Caco-2 (cell line): ENCODE data around the gene ARIH1. TPM values are rescaled to one million over a fixed set of nuclear protein-coding genes. Genes with fewer than 3 reads are reported as not detected.
A peak's percentile ranks its signal among the peaks of the same experiment; 100 is the strongest.

ENCODE experiments used
- BruUV-seq: library from RNA; stranded (reverse); fragments of 400-500 nt; replicated peaks from 2 replicates; lab custom pipeline; 2021; lab: Mats Ljungman, UMichigan
- CTCF ChIA-PET: fragments of 300-600 bp; sonication (Branson Sonifier 250); formaldehyde crosslinking; loops from one replicate; lab custom pipeline; 2022; ENCODE audit warnings: antibody characterized with exemption; lab: Charles Lee
- POLR2A ChIA-PET: fragments of 300-600 bp; sonication (Branson Sonifier 250); formaldehyde crosslinking; loops from one replicate; lab custom pipeline; 2022; ENCODE audit warnings: antibody characterized with exemption; lab: Charles Lee
- DNase-seq, 2 experiments: peaks; one replicate each; pipeline versions ENCODE4 v3.0.0 to v3.0.0-alpha.2; 2020 to 2022
- H3K27me3 ChIP-seq: replicated peaks from 2 replicates; pipeline ENCODE4 v1.6.0; 2011; ENCODE audit warnings: low read length; ENCODE audit not compliant: control insufficient read depth, insufficient read depth
- H3K36me3 ChIP-seq: 2 replicates; pipeline ENCODE4 v1.5.1; 2011; ENCODE audit warnings: low read length; ENCODE audit not compliant: control insufficient read depth, insufficient read depth
- H3K4me1 ChIP-seq: fragments of 250-450 bp; sonication (Bioruptor Pico); 2 replicates; pipeline ENCODE4 v1.5.1; 2020; ENCODE audit warnings: mild to moderate bottlenecking
- H3K4me3 ChIP-seq: 2 replicates; pipeline ENCODE4 v1.5.1; 2011; ENCODE audit warnings: low read depth, mild to moderate bottlenecking, control low read depth, low read length
- H3K9me3 ChIP-seq: fragments of 250-450 bp; sonication (Bioruptor Pico); 2 replicates; pipeline ENCODE4 v1.5.1; 2020; ENCODE audit warnings: mild to moderate bottlenecking, moderate library complexity
- H3K27ac Mint-ChIP-seq: one replicate; pipeline ENCODE4 v1.8.0; 2022; ENCODE audit warnings: mixed read lengths; ENCODE audit not compliant: unreplicated experiment
- H3K27me3 Mint-ChIP-seq: one replicate; pipeline ENCODE4 v1.8.0; 2022; ENCODE audit warnings: mixed read lengths; ENCODE audit not compliant: insufficient read depth, unreplicated experiment
- H3K36me3 Mint-ChIP-seq: one replicate; pipeline ENCODE4 v1.8.0; 2022; ENCODE audit warnings: mild to moderate bottlenecking, mixed read lengths; ENCODE audit not compliant: insufficient read depth, unreplicated experiment
- H3K4me1 Mint-ChIP-seq: one replicate; pipeline ENCODE4 v1.8.0; 2022; ENCODE audit warnings: low read depth, mixed read lengths; ENCODE audit not compliant: unreplicated experiment
- H3K4me3 Mint-ChIP-seq: one replicate; pipeline ENCODE4 v1.8.0; 2022; ENCODE audit warnings: mild to moderate bottlenecking, moderate library complexity, mixed read lengths; ENCODE audit not compliant: unreplicated experiment
- H3K9me3 Mint-ChIP-seq: one replicate; pipeline ENCODE4 v1.8.0; 2022; ENCODE audit warnings: mixed read lengths; ENCODE audit not compliant: unreplicated experiment
- intact Hi-C: fragments of 100-400 bp; cut with micrococcal nuclease; formaldehyde crosslinking; loops from one replicate; pipeline ENCODE4 v1.10.0; 2022; ENCODE audit not compliant: unreplicated experiment
- total RNA-seq: library from RNA; stranded (reverse); gene quantifications from 2 replicates; pipeline ENCODE4 v1.2.3, GENCODE V29; 2022
- TF ChIP-seq, protein P1 (sequence below), 2 experiments: fragments of 200-600 bp in 1 of 2; IDR thresholded peaks; 1 replicate in 1 of 2; 2 replicates in 1 of 2; pipeline versions ENCODE4 v1.5.1 to v1.8.0; 2011 to 2022; ENCODE audit warnings: antibody characterized with exemption in 1 of 2, control low read depth in 1 of 2, inconsistent platforms in 1 of 2, low read depth in 1 of 2, low read length in 1 of 2, mild to moderate bottlenecking in 1 of 2, moderate library complexity in 1 of 2; ENCODE audit not compliant: insufficient read depth in 1 of 2, severe bottlenecking in 1 of 2, unreplicated experiment in 1 of 2

The ARIH1 gene
- total RNA-seq, 1 experiment from 2014 or later, result 126 TPM

DNA sequence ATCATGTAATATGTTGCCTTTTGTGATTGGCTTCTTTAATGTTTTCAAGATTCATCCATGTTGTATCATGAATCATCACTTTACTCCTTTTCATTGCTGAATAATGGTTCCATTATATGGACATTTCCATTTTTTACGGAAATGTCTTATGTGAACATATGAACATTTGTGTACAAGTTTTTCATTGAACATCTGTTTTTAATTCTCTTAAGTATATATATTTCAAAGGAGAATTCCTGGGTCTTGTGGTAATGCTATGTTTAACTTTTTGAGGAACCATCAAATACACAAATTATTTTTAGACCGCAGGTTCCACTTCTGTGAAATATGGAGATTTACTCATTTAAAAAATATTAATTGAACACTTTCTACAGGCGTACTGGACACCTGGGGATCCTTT is 85.7 kb downstream of the ARIH1 start:
- no peak overlapping the region for H3K4me3 Mint-ChIP-seq
- no peak overlapping the region for H3K27ac Mint-ChIP-seq
- CTCF ChIA-PET, result no interaction called here
- POLR2A ChIA-PET, result no interaction called here
- no peak for DNase-seq
- no peaks in the 10 kb centered on the region for H3K9me3 ChIP-seq
- TF ChIP-seq, protein P1, sequence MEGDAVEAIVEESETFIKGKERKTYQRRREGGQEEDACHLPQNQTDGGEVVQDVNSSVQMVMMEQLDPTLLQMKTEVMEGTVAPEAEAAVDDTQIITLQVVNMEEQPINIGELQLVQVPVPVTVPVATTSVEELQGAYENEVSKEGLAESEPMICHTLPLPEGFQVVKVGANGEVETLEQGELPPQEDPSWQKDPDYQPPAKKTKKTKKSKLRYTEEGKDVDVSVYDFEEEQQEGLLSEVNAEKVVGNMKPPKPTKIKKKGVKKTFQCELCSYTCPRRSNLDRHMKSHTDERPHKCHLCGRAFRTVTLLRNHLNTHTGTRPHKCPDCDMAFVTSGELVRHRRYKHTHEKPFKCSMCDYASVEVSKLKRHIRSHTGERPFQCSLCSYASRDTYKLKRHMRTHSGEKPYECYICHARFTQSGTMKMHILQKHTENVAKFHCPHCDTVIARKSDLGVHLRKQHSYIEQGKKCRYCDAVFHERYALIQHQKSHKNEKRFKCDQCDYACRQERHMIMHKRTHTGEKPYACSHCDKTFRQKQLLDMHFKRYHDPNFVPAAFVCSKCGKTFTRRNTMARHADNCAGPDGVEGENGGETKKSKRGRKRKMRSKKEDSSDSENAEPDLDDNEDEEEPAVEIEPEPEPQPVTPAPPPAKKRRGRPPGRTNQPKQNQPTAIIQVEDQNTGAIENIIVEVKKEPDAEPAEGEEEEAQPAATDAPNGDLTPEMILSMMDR (IDR thresholded peaks at IDR 0.05; ENCODE audit: insufficient read depth in 1 of 2, low read depth in 1 of 2, low read length in 1 of 2, severe bottlenecking in 1 of 2, unreplicated experiment in 1 of 2), result no peak
- H3K4me3 ChIP-seq, result no peak overlapping the region
- intact Hi-C loops, result no loop called here
- H3K4me1 ChIP-seq, result no peaks in the 10 kb centered on the region
- H3K36me3 ChIP-seq, result no peaks in the 10 kb centered on the region; the same call in 1 of the 2 replicates
- no peaks in the 10 kb centered on the region for H3K27me3 Mint-ChIP-seq
- no TSS peak for BruUV-seq
- no peaks in the 10 kb centered on the region for H3K9me3 Mint-ChIP-seq
- H3K27me3 ChIP-seq, result no peaks in the 10 kb centered on the region
- peaks cover 35% of the 10 kb centered on the region for H3K36me3 Mint-ChIP-seq
- peaks cover 5% of the 10 kb centered on the region for H3K4me1 Mint-ChIP-seq

DNA sequence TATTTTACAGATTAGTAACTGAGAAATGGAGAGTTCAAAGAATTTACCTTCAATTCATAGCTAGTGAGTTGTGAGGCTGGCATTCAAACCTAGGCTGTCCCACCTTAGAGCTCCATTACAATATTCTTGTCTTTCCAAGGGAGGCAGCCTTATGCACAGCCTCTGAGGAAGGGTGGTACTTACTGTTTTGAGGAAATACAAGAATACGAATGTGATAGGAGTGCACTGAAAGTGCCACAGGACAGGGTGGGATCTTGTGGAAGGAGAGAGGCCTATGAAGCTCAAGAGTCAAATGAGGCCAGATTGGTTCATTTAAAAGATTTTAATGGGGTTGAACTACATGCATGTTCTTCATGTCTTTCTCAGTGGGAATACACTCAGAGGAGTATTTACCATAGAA is 86.3 kb downstream of the ARIH1 start:
- no peaks in the 10 kb centered on the region for H3K9me3 Mint-ChIP-seq
- H3K36me3 Mint-ChIP-seq, result peaks cover 30% of the 10 kb centered on the region
- DNase-seq, result no peak
- intact Hi-C loops, result no loop called here
- Histone ChIP-seq H3K27me3 (no peaks in the 10 kb centered on the region), H3K4me1 (no peaks in the 10 kb centered on the region), H3K36me3 (no peaks in the 10 kb centered on the region; the same call in 1 of the 2 replicates), H3K9me3 (no peaks in the 10 kb centered on the region), H3K4me3 (no peak overlapping the region)
- no peak overlapping the region for H3K27ac Mint-ChIP-seq
- no peaks in the 10 kb centered on the region for H3K27me3 Mint-ChIP-seq
- no peak overlapping the region for H3K4me3 Mint-ChIP-seq
- no TSS peak for BruUV-seq
- TF ChIP-seq, protein P1 (IDR thresholded peaks at IDR 0.05; ENCODE audit: insufficient read depth in 1 of 2, low read depth in 1 of 2, low read length in 1 of 2, severe bottlenecking in 1 of 2, unreplicated experiment in 1 of 2), result no peak
- ChIA-PET POLR2A (no interaction called here), CTCF (no interaction called here)
- H3K4me1 Mint-ChIP-seq, result peaks cover 5% of the 10 kb centered on the region

DNA sequence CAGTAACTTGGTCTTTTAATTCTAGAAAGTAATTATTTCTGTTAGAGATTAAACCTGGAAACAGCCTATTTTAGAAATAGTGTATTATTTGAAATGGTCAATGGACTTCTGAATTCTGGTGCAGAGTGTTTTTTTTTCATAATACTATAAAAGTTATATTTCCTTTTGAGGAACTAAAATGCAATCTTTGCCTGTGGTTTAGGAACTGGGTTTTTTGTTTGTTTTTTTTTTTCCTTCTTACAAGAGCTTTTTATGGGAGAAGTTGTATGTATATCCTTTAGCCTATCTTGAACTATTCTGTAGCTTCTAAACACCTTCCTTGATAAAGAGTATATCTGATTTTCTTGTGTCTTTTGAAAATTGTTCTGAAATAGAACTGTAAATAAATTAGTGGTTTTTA is 88.3 kb downstream of the ARIH1 start:
- Histone ChIP-seq H3K36me3 (no peaks in the 10 kb centered on the region), H3K27me3 (no peaks in the 10 kb centered on the region), H3K9me3 (no peaks in the 10 kb centered on the region), H3K4me3 (no peak overlapping the region), H3K4me1 (no peaks in the 10 kb centered on the region)
- BruUV-seq, result TSS peak; percentile 10
- CTCF ChIA-PET, result no interaction called here
- POLR2A ChIA-PET, result no interaction called here
- Mint-ChIP-seq H3K27ac (no peak overlapping the region), H3K4me1 (peaks cover 5% of the 10 kb centered on the region), H3K36me3 (peaks cover 23% of the 10 kb centered on the region), H3K4me3 (no peak overlapping the region), H3K9me3 (no peaks in the 10 kb centered on the region), H3K27me3 (no peaks in the 10 kb centered on the region)
- intact Hi-C loops, result no loop called here
- TF ChIP-seq, protein P1 (IDR thresholded peaks at IDR 0.05; ENCODE audit: insufficient read depth in 1 of 2, low read depth in 1 of 2, low read length in 1 of 2, severe bottlenecking in 1 of 2, unreplicated experiment in 1 of 2), result no peak
- DNase-seq, result no peak
